Measurements from ENCODE around the gene COLGALT1.

COLGALT1 gene

GRCh38 chr19:17576758-17577456 lies 21.5 kb downstream of the COLGALT1 start:
- Histone ChIP-seq H3K4me2 (no peak overlapping the region), H3K79me2 (ENCODE audit: insufficient read depth, low read depth) (no peaks in the 10 kb centered on the region), H4K20me1 (ENCODE audit: insufficient read depth) (no peaks in the 10 kb centered on the region), H3K4me1 (ENCODE audit: low read depth, poor library complexity, severe bottlenecking) (no peaks in the 10 kb centered on the region), H3K4me3 (IDR thresholded peaks at IDR 0.05; ENCODE audit: insufficient read depth, low read depth, low read length) (no peak overlapping the region), H3K27ac (no peak overlapping the region), H3K36me3 (ENCODE audit: insufficient read depth) (no peaks in the 10 kb centered on the region), H2AFZ (ENCODE audit: low read depth) (no peak overlapping the region), H3K9ac (no peak overlapping the region), H3K27me3 (ENCODE audit: insufficient read depth, low read depth) (no peaks in the 10 kb centered on the region)
- TF ChIP-seq CTCF (conservative IDR thresholded peaks at IDR 0.05; ENCODE audit: low read depth, low read length): no peak

- no peak overlapping the region for H3K9ac ChIP-seq
- no peak overlapping the region for H3K4me3 ChIP-seq (IDR thresholded peaks at IDR 0.05; ENCODE audit: insufficient read depth, low read depth, low read length)
- no peak for TF ChIP-seq CTCF (conservative IDR thresholded peaks at IDR 0.05; ENCODE audit: low read depth, low read length)
- H3K4me2 ChIP-seq: no peak overlapping the region
- no peaks in the 10 kb centered on the region for H3K36me3 ChIP-seq (ENCODE audit: insufficient read depth)
- H2AFZ ChIP-seq (ENCODE audit: low read depth): no peak overlapping the region
- no peaks in the 10 kb centered on the region for H3K4me1 ChIP-seq (ENCODE audit: low read depth, poor library complexity, severe bottlenecking)
- H3K27ac ChIP-seq: no peak overlapping the region
- no peaks in the 10 kb centered on the region for H3K27me3 ChIP-seq (ENCODE audit: insufficient read depth, low read depth)
- H4K20me1 ChIP-seq (ENCODE audit: insufficient read depth): no peaks in the 10 kb centered on the region
- H3K79me2 ChIP-seq (ENCODE audit: insufficient read depth, low read depth): no peaks in the 10 kb centered on the region
Measured at GRCh38 chr19:17577457-17578097, 22.1 kb downstream of the COLGALT1 start.

- Histone ChIP-seq H3K27me3 (ENCODE audit: insufficient read depth, low read depth) (no peaks in the 10 kb centered on the region; the same call in 1 of the 2 replicates), H2AFZ (ENCODE audit: low read depth) (no peak overlapping the region), H3K79me2 (ENCODE audit: insufficient read depth, low read depth) (no peaks in the 10 kb centered on the region), H4K20me1 (ENCODE audit: insufficient read depth) (no peaks in the 10 kb centered on the region), H3K27ac (no peak overlapping the region), H3K4me2 (no peak overlapping the region), H3K4me1 (ENCODE audit: low read depth, poor library complexity, severe bottlenecking) (no peaks in the 10 kb centered on the region), H3K9ac (no peak overlapping the region), H3K4me3 (IDR thresholded peaks at IDR 0.05; ENCODE audit: insufficient read depth, low read depth, low read length) (no peak overlapping the region), H3K36me3 (ENCODE audit: insufficient read depth) (no peaks in the 10 kb centered on the region)
- no peak for TF ChIP-seq CTCF (conservative IDR thresholded peaks at IDR 0.05; ENCODE audit: low read depth, low read length)
Measured at GRCh38 chr19:17579661-17580244, 24.3 kb downstream of the COLGALT1 start.

- no peak for TF ChIP-seq CTCF (conservative IDR thresholded peaks at IDR 0.05; ENCODE audit: low read depth, low read length)
- H3K9ac ChIP-seq: no peak overlapping the region
- no peak overlapping the region for H3K27ac ChIP-seq
- H3K4me2 ChIP-seq: no peak overlapping the region
- H3K4me3 ChIP-seq (IDR thresholded peaks at IDR 0.05; ENCODE audit: insufficient read depth, low read depth, low read length): no peak overlapping the region
- no peaks in the 10 kb centered on the region for H3K79me2 ChIP-seq (ENCODE audit: insufficient read depth, low read depth)
- H3K27me3 ChIP-seq (ENCODE audit: insufficient read depth, low read depth): peaks cover 3% of the 10 kb centered on the region
- no peaks in the 10 kb centered on the region for H3K36me3 ChIP-seq (ENCODE audit: insufficient read depth)
- H3K4me1 ChIP-seq (ENCODE audit: low read depth, poor library complexity, severe bottlenecking): no peaks in the 10 kb centered on the region
- no peaks in the 10 kb centered on the region for H4K20me1 ChIP-seq (ENCODE audit: insufficient read depth)
- H2AFZ ChIP-seq (ENCODE audit: low read depth): no peak overlapping the region
Measured at GRCh38 chr19:17580470-17581144, 25.2 kb downstream of the COLGALT1 start.
